ENCODE results near the gene TRIM14.

The TRIM14 gene

DNA sequence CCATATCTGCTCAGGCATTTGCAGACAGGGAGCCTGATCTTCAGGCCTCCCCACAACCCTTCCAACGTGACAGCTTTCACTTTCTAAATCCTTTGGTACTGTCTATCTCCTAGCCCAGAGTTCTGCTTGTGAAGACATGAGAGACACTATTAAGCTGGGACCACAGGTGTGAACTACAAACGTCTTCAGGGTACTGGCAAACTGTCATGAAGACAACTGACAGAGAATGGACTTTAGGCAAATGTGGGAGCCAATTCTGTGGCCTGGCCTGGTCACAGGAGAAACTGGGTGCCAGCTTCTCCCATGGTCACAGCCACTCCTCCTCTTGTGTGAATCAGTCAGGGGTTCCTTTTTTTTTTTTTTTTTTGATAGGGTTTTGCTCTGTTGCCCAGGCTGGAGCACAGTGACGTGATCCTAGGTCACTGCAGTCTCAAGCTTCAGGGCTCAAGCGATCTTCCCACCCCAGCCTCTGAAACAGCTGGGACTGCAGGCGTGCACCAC, 10.4 kb downstream of the TRIM14 start:
- DNase-seq (ENCODE audit: low read depth), result no peak
- H3K4me3 ChIP-seq (ENCODE audit: low read depth, low read length), result no peak overlapping the region

DNA sequence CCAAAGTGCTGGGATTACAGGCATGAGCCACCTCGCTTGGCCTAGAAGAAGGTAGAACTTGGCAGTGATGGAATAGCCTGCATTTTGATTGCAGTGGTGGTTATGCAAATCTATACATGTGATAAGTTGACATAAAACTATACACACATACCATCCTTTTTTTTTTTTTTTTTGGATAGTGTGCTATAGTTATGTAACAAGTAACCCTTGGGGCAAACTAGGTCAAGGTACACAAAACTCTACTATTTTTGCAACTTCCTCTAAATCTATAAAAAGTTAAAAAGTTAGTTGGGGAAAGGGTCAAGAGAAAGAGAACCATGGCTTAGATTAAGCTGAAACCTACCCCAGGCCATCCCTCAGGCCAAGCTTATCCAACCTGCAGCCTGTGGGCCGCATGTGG, 11.1 kb downstream of the TRIM14 start:
- no peak overlapping the region for H3K4me3 ChIP-seq (ENCODE audit: low read depth, low read length)
- DNase-seq (ENCODE audit: low read depth), result no peak
- TF ChIP-seq, protein P1, sequence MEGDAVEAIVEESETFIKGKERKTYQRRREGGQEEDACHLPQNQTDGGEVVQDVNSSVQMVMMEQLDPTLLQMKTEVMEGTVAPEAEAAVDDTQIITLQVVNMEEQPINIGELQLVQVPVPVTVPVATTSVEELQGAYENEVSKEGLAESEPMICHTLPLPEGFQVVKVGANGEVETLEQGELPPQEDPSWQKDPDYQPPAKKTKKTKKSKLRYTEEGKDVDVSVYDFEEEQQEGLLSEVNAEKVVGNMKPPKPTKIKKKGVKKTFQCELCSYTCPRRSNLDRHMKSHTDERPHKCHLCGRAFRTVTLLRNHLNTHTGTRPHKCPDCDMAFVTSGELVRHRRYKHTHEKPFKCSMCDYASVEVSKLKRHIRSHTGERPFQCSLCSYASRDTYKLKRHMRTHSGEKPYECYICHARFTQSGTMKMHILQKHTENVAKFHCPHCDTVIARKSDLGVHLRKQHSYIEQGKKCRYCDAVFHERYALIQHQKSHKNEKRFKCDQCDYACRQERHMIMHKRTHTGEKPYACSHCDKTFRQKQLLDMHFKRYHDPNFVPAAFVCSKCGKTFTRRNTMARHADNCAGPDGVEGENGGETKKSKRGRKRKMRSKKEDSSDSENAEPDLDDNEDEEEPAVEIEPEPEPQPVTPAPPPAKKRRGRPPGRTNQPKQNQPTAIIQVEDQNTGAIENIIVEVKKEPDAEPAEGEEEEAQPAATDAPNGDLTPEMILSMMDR (IDR thresholded peaks at IDR 0.05; ENCODE audit: control insufficient read depth, extremely low read depth, insufficient read depth), result no peak

More for the DNA sequence above, 10.4 kb downstream of the TRIM14 start:
- TF ChIP-seq, protein P1 (IDR thresholded peaks at IDR 0.05; ENCODE audit: control insufficient read depth, extremely low read depth, insufficient read depth), result no peak

DNA sequence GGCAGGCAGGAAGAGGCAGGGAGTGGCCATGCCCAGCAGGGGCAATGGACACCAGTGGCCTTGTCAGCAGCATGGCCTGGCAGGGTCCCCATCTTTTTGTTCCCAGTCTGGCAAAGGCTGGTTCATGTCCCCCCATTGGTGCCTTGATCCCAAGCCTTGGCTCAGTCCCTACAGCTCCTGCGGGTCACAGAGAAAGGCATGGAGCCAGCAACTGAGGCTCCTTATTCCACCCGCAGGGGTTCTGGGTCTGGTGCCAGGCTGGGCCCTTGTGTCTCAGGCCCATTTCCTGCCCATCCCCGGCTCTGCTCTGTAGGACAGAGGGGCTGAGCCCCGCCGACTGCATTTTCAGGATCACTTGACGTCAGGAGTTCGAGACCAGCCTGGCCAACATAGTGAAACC, 14.0 kb downstream of the TRIM14 start:
- TF ChIP-seq, protein P1 (IDR thresholded peaks at IDR 0.05; ENCODE audit: control insufficient read depth, extremely low read depth, insufficient read depth), result no peak

DNA sequence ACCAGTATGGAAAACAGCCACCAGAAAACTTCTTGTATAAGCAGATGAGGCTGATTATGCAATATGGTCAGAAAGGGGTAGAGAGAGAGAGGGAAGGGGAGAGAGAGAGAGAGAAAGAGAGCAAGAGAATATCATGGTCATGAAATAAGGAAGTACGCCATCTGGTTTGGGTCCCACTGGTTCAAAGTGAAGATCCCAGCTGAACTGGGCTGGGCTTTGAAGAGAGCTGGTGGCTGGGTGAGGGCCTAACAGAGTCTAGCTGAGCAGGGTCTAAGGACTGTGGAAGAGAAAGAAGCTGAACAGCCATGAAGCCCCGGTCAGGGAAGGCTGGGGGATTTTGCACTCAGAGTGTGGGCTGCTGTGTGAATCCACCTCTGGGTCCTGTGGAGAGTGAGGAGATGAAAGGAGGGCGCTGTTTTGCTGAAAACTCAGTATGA, 14.6 kb downstream of the TRIM14 start:
- DNase-seq (ENCODE audit: low read depth), result no peak
- no peak overlapping the region for H3K4me3 ChIP-seq (ENCODE audit: low read depth, low read length)
- TF ChIP-seq, protein P1 (IDR thresholded peaks at IDR 0.05; ENCODE audit: control insufficient read depth, extremely low read depth, insufficient read depth), result no peak

More for the DNA sequence above, 14.0 kb downstream of the TRIM14 start:
- DNase-seq (ENCODE audit: low read depth), result no peak
- H3K4me3 ChIP-seq (ENCODE audit: low read depth, low read length), result no peak overlapping the region

DNA sequence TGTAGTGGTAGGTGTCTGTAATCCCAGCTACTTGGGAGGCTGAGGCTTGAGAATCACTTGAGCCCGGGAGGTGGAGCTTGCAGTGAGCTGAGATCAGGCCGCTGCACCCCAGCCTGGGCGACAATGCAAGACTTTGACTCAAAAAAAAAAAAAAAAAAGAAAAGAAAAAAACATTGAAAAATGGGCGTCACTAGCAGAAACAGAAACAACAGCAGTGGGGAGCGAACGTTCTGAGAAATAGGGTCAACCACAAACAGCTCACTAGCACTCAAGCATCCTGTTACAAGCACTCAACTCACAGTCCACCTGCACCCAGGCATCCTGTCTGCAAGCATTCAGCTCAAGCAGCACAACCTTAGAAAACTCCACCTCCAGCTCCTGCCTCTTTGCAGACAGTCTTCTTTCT, 17.2 kb downstream of the TRIM14 start:
- DNase-seq (ENCODE audit: low read depth), result no peak
- no peak overlapping the region for H3K4me3 ChIP-seq (ENCODE audit: low read depth, low read length)
- TF ChIP-seq, protein P1 (IDR thresholded peaks at IDR 0.05; ENCODE audit: control insufficient read depth, extremely low read depth, insufficient read depth), result no peak

DNA sequence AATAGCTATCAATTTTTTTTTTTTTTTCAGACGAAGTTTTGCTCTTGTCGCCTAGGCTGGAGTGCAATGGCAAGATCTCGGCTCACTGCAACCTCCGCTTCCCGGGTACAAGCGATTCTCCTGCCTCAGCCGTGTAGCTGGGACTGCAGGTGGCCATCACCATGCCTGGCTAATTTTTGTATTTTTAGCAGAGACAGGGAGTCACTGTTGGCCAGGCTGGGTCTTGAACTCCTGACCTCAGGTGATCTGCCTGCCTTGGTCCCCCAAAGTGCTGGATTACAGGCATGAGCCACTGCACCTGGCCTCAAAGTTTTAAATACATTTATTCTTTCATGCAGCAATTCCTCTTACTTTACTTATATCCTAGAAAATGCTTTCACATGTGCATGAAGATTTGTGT, 17.6 kb downstream of the TRIM14 start:
- TF ChIP-seq, protein P1 (IDR thresholded peaks at IDR 0.05; ENCODE audit: control insufficient read depth, extremely low read depth, insufficient read depth), result no peak
- no peak overlapping the region for H3K4me3 ChIP-seq (ENCODE audit: low read depth, low read length)
- DNase-seq (ENCODE audit: low read depth), result no peak

DNA sequence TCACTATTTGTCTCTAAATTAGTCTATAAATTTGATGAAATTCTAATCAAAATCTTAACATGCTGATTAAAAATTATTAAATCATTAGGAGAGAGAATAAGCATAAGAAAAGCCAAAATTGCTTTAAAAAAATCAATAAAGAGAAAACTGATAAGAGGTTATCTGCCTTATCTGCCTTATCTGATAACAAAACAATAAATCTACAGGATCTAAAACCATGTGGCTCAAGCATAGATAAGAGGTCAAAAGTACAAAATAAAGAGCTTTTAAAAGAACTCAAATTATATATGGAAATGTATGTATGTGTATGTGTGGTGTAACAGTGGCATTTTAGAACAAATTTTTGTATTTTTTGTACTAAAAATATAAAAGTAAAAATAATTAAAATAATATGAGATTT, 18.6 kb downstream of the TRIM14 start:
- TF ChIP-seq, protein P1 (IDR thresholded peaks at IDR 0.05; ENCODE audit: control insufficient read depth, extremely low read depth, insufficient read depth), result no peak
- H3K4me3 ChIP-seq (ENCODE audit: low read depth, low read length), result peak overlapping the region; percentile 11; the same call in 1 of the 2 replicates
- no peak for DNase-seq (ENCODE audit: low read depth)
